Fibroblast of skin of left quadriceps (primary cell): Measurements from ENCODE around the gene TMEM219.
"Not testable (repeated sequence)": the region's sequence is repeated elsewhere in the genome, so short reads cannot be mapped to it uniquely, and the experiment has no call there.

Source experiments
- DNase-seq, 2 experiments: peaks; one replicate each; pipeline ENCODE4 v3.0.0-alpha.2; 2013; ENCODE audit warnings: low read depth in 2 of 2

TMEM219 gene

DNA sequence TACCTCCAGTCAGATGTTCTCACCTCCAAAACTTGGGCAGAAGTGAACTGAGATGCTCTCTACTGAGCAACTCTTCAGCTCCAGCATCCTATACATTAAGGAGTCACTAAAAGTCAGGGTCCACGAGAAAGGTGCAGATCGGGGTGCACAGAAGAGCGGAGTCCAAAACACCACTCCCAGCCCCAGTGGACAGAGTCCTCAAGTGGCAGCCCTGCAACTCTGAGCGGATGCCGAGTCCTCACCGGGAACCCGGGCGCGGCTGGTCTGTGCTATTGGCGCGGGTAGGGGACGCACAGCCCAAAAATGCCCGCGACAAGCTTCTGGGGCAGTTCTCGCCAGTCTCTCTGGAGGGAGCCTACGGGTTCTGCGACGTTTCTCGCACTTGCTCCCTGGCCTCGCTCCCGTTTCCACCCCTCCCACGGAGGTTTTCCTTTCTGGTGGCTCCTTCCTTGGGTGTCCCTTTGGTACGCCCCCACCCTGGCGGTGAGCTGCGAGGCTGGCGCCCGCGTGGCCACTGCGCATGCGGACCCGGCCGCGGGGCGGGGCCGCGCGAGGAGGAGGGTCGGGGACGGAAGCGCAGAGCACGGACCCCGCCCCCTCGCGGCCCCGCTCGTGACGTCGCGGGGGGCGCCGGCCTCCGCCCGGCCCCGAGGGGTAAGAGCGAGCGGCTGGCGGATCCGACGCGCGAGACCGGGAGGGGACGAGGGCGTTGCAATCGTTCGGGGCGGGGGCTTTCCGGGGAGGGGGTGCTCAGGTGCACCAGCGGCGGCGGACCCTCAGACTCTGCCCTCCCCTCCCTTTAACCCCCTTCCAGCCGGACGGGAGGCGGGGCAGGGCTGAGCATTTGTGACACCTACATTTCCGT is at the start of gene TMEM219:
TMEM219 (plus strand) TSS at position 601 of the 865 bp plus-strand sequence. CDS start 1,065 bp downstream, outside the sequence.
- DNase-seq: peak; percentile 79 to 81

DNA sequence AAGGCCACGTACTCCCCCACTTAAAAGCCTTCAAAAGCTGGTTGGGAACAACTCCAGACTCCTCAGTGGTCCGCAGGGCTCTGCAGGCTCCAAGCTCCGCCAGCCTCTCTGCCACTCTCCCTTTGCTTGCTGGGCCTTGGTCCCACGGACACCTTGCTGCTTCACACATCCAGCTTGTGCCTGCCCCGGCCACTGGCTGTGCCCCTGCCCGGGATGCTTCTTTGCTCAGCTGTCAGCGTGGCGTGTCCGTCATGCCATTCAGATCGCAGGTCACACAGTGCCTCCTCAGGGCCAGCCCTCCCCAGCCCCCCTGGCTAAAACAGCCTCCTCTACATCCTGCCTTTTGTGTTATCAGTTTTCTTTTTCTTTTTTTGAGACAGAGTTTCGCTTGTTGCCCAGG is 49.8 kb upstream of the TMEM219 start:
- DNase-seq: no peak

GRCh38 chr16:29913514-29913913 is 48.4 kb upstream of the TMEM219 start:
- DNase-seq: no peak

GRCh38 chr16:29915590-29916247 is 46.2 kb upstream of the TMEM219 start:
- DNase-seq: no peak

DNA sequence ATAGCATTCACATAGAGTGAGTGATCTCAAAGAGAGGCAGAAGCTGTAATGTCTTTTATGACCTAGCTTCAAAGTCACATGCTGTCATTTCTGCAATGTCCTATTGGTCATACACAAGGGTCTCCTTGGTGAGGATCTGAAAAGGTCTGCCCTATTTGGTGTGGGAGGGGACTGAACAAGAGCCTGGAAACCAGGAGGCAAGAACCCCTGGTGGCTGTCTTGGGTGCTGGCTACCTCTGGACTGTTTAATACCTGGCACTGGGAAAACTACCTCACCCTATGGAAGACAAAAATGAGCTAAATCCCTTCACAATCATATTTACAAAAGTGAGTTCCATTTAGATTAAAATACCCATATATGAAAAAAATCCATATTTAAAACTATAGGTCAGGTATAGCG is 44.9 kb upstream of the TMEM219 start:
- no peak for DNase-seq

GRCh38 chr16:29920288-29921033 is 41.4 kb upstream of the TMEM219 start:
- DNase-seq: no peak

DNA sequence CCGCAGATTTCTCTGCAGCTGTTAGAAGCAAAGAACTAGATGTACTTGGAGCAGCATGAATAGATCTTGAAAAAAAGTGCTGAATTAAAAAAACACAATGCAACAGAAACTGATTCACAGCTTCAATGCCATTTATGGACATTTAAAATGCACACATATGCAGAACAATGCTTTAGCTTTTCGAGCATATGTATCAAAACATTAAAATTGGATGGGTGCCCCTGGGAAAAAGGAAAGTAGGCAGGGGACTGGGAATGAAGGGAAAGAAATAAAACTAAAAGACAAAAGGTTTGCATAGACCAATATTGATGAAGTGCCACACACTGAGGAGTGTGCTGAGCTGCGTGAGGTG is 40.9 kb upstream of the TMEM219 start:
- no peak for DNase-seq

- no peak for DNase-seq
Observed at GRCh38 chr16:29922326-29922725, 39.6 kb upstream of the TMEM219 start.

GRCh38 chr16:29922986-29923501 is 38.8 kb upstream of the TMEM219 start:
- no peak for DNase-seq

- no peak for DNase-seq
Observed at GRCh38 chr16:29925105-29925756, 36.6 kb upstream of the TMEM219 start.

DNA sequence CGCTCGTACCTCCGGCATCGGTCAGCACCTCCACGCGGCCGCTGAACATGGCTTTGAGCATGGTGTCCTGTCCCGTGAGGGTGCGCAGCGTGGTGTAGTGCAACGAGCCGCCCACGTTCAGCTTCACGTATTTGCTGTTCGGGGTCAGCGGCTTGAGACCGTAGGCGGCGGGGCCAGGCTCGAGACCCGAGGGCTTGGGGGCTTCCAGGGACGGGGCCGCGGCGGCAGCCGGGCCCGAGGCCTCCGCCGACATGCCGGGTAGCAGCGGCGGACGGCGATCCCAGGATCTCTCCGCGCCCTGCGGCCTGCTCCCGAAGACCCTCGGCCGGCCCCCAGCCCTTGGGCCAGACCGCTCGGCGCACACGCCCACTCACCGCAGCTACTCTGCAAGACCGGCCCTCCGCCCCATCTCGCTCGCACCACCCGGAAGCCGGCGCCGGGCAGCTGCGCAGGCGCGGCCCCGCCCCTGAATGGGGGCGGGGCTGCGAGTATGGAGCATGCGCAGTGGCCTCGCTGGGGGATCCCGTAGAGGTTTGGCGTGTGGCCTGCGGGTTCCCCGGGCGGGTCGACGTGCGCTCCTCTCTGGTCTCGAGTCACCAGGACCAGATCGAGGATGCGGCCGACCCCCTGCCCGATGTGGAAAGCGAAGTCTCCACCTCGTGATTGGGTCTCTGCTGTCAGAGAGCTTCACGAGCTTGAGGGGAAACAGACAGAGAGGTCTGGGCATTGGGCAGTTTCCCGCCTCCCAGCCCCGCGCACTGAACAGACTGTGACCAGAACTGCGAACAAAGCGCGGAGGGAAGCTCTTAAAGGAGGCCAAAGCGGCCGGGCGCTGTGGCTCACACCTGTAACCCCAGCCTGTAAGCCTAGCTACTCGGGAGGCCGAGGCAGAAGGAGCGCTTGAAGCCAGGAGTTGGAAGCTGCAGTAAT is 35.8 kb upstream of the TMEM219 start, which contains the start of gene KCTD13:
KCTD13 (minus strand) TSS at position 446 of the 930 bp plus-strand sequence; CDS start at position 253, 193 bp downstream.
- DNase-seq: peak; percentile 60 to 69

DNA sequence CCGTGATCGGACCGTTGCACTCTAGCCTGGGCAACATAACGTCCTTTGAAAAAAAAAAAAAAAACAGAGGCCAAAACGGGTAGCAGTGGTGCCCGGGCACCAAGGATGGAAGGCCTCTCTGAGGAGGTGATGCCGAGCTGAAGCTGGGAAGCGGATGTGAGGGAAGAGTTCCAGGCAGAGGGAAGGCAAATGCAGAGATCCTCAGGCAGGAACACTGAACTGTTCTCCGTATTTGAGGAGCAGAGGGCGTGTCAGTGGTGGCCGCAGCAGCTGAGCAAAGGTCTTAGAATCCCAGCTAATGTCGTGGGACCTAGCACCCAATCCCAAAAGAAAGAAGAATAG is 35.2 kb upstream of the TMEM219 start:
- DNase-seq: no peak

- DNase-seq: no peak
Observed at GRCh38 chr16:29927070-29927905, 34.6 kb upstream of the TMEM219 start.

DNA sequence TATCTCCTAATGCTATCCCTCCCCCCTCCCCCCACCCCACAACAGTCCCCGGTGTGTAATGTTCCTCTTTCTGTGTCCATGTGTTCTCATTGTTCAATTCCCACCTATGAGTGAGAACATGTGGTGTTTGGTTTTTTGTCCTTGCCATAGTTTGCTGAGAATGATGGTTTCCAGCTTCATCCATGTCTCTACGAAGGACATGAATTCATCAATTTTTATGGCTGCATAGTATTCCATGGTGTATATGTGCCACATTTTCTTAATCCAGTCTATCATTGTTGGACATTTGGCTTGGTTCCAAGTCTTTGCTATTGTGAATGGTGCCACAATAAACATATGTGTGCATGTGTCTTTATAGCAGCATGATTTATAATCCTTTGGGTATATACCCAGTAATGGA is 30.1 kb upstream of the TMEM219 start:
- DNase-seq: not testable (repeated sequence)

DNA sequence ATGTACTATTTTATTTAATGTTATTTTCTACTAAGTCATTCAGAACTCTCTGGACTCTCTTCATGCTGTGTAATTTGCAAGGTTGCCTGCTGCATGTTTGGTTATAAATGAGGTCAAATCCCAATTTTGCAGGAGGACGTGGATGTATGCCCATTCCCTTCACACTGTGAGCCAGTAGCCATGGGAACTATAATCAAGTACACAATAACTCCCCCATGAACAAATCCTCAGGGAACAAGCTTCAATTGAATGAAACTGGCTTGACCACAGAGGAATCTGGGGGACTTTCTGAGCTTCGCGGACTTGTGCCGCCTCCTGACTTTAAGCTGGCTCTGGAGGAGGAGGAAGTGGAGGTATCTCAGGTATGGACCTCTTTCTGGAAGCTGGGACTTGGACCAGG is 21.2 kb upstream of the TMEM219 start:
- no peak for DNase-seq

DNA sequence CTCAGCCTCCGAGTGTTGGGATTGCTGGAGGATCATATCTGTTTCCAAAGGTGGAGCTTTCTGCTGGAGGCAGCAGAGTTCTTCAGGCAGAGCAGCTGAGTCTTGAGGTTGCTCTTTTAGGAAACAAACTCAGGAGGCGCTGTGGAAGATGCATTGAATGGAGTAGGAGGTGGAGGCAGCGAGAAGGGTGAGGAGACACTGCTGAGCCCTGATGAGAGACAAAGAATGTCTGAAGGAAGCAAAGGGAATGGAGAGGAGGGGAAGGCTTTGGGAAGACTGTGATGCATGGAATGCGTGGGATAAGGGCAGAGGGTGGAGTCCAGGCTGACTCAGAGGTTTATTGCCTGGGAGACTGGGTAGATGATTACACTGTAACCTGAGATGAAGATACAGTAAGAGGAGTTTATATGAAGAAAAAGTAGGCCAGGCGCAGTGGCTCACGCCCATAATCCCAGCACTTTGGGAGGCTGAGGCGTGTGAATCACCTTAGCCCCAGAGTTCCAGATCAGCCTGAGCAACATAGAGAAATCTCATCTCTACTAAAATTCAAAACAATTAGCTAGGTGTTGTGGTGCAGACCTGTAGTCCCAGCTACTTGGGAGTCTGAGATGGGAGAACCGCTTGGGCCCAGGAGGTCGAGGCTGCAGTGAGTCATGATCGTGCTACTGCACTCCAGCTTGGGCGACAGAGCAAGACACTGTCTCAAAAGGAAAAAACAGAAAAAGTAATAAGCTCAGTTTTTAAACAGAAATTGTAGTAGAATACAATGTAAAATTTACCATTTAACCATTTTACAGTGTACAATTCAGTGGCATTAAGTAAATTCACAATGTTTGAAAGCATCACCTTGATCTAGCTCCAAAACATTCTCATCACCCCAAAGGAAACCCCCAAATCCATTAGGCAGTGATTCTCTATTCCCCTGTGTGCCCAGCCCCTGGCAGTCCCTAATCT is 17.8 kb upstream of the TMEM219 start:
- peak; percentile 96 to 97 for DNase-seq

GRCh38 chr16:29947897-29948296 is 14.0 kb upstream of the TMEM219 start:
- no peak for DNase-seq

GRCh38 chr16:29950806-29951461 is 10.9 kb upstream of the TMEM219 start:
- no peak for DNase-seq
